HepG2 (cell line): Measurements from ENCODE around the gene B4GALT5.

Experiments
- AFF4 ChIP-seq: sonication (generic); formaldehyde crosslinking; IDR thresholded peaks from 2 replicates; pipeline ENCODE4 v1.4.0; 2020; ENCODE audit warnings: missing genetic modification reagents
- CAMTA2 ChIP-seq: sonication (generic); formaldehyde crosslinking; IDR thresholded peaks from 2 replicates; pipeline ENCODE4 v1.4.0; 2020; ENCODE audit warnings: mild to moderate bottlenecking, missing genetic modification reagents, borderline replicate concordance
- CTCF ChIP-seq: sonication (generic); formaldehyde crosslinking; IDR thresholded peaks from 2 replicates; pipeline ENCODE4 v1.5.0; 2020; ENCODE audit warnings: mild to moderate bottlenecking, missing genetic modification reagents, moderate library complexity
- HCFC1 ChIP-seq: fragments of 150-350 bp; IDR thresholded peaks from 2 replicates; pipeline ENCODE4 v1.6.1; 2014; ENCODE audit warnings: low read depth, low read length
- HNF4G ChIP-seq, 2 experiments: sonication (generic) in 1 of 2; formaldehyde crosslinking in 1 of 2; IDR thresholded peaks; 2 replicates each; pipeline versions ENCODE4 v1.4.0 to v1.6.1; 2011 to 2020; ENCODE audit warnings: borderline replicate concordance in 2 of 2, low read depth in 2 of 2, mild to moderate bottlenecking in 2 of 2, low read length in 1 of 2, missing genetic modification reagents in 1 of 2, moderate library complexity in 1 of 2
- MYC ChIP-seq: sonication (generic); formaldehyde crosslinking; IDR thresholded peaks from 2 replicates; pipeline ENCODE4 v1.9.0; 2021; ENCODE audit warnings: missing genetic modification reagents, borderline replicate concordance
- RBM22 ChIP-seq: fragments of 200-400 bp; formaldehyde crosslinking; optimal IDR thresholded peaks from 2 replicates; pipeline ENCODE3; 2017; ENCODE audit warnings: mild to moderate bottlenecking, low read length, moderate library complexity
- RNF2 ChIP-seq: fragments of 450-650 bp; conservative IDR thresholded peaks from 2 replicates; pipeline ENCODE4 v1.6.1; 2016; ENCODE audit warnings: low read depth
- ZNF720 ChIP-seq: sonication (generic); formaldehyde crosslinking; IDR thresholded peaks from 2 replicates; pipeline ENCODE4 v1.4.0; 2020; ENCODE audit warnings: missing genetic modification reagents
- TF ChIP-seq, protein P1 (sequence below): sonication (generic); formaldehyde crosslinking; IDR thresholded peaks from 2 replicates; pipeline ENCODE4 v1.4.0; 2020; ENCODE audit warnings: mild to moderate bottlenecking, missing genetic modification reagents
- TF ChIP-seq, protein P2 (sequence below): sonication (generic); formaldehyde crosslinking; IDR thresholded peaks from 2 replicates; pipeline ENCODE4 v1.4.0; 2020; ENCODE audit warnings: missing genetic modification reagents

DNA sequence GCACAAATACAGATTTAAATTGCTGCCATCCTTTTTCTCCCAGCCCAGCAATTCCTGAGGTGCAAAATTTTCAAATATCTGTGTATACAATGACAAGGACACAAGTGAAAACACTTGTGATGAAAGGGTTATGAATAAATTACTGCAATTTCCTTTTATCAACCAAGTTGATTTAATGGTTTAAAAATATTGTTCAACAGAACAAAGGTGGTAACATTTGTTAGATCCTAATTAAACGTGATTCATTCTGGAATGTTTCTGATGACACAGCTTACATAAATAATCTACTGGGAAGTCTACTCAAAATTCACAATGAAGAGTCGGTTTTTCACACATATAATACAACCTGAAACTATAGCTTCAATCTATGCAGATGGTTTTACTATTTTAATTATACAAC, 17.1 kb downstream of the B4GALT5 start:
- TF ChIP-seq AFF4 (no peak), HCFC1 (no peak), HNF4G (IDR thresholded peaks at IDR 0.05; ENCODE audit: borderline replicate concordance, low read depth, low read length) (no peak), HNF4G (CRISPR knock-in tag; IDR thresholded peaks at IDR 0.05; ENCODE audit: borderline replicate concordance, low read depth) (no peak), MYC (CRISPR knock-in tag) (no peak), CTCF (CRISPR knock-in tag) (no peak), RNF2 (no peak), CAMTA2 (CRISPR knock-in tag) (no peak), ZNF720 (CRISPR knock-in tag) (no peak), RBM22 (no peak)
- TF ChIP-seq, protein P1, sequence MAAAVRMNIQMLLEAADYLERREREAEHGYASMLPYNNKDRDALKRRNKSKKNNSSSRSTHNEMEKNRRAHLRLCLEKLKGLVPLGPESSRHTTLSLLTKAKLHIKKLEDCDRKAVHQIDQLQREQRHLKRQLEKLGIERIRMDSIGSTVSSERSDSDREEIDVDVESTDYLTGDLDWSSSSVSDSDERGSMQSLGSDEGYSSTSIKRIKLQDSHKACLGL = no peak
- TF ChIP-seq, protein P2, sequence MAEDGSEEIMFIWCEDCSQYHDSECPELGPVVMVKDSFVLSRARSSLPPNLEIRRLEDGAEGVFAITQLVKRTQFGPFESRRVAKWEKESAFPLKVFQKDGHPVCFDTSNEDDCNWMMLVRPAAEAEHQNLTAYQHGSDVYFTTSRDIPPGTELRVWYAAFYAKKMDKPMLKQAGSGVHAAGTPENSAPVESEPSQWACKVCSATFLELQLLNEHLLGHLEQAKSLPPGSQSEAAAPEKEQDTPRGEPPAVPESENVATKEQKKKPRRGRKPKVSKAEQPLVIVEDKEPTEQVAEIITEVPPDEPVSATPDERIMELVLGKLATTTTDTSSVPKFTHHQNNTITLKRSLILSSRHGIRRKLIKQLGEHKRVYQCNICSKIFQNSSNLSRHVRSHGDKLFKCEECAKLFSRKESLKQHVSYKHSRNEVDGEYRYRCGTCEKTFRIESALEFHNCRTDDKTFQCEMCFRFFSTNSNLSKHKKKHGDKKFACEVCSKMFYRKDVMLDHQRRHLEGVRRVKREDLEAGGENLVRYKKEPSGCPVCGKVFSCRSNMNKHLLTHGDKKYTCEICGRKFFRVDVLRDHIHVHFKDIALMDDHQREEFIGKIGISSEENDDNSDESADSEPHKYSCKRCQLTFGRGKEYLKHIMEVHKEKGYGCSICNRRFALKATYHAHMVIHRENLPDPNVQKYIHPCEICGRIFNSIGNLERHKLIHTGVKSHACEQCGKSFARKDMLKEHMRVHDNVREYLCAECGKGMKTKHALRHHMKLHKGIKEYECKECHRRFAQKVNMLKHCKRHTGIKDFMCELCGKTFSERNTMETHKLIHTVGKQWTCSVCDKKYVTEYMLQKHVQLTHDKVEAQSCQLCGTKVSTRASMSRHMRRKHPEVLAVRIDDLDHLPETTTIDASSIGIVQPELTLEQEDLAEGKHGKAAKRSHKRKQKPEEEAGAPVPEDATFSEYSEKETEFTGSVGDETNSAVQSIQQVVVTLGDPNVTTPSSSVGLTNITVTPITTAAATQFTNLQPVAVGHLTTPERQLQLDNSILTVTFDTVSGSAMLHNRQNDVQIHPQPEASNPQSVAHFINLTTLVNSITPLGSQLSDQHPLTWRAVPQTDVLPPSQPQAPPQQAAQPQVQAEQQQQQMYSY (CRISPR knock-in tag) = no peak
